GM19240 (cell line): ENCODE results near the gene SLC35D2.

ENCODE experiments used
- DNase-seq: peaks from one replicate; pipeline ENCODE4 v3.0.0; 2011; ENCODE audit warnings: low spot score; ENCODE audit not compliant: insufficient read length

Gene SLC35D2

DNA sequence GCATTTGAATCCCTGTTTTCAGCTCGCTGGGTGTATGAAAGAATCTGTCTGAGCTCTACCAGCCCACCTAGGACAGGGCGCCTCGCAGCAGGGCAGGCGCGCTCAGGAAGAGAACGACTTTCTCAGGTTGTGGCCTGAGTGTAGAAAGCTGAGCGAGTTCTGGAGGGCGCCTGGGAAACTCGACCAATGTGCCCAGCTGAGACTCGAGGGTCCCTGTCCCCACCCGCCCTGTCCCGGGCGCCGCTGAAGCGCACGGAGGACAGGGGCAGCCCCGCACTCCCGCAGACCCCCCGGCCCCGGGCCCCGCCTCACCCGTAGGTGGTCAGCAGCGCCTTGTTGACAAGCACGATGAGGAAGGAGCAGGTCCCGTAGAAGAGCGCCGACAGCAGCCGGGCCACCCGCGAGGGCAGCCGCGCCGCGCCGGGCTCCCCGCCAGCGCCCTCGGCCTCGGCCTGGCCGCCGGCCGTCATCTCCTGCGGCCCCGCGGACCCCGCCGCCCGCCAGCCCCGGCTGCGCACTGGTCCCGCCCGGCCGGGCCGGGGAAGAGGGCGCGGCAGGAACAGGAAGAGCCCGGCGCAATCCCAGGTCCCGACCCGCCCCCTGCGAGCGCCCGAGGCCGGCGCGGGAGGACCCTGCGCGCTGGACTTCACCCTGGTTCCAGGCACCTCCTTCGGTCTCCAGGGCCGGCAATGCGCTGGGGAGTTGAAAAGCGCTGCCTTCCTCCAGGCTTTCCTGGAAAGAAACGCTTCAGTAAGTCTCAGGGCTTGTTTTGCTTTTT, at the start of gene SLC35D2:
TSS of gene SLC35D2 (minus strand) at position 547 of the 778 bp plus-strand sequence. CDS start at position 470, 77 bp downstream.
- no peak for DNase-seq

DNA sequence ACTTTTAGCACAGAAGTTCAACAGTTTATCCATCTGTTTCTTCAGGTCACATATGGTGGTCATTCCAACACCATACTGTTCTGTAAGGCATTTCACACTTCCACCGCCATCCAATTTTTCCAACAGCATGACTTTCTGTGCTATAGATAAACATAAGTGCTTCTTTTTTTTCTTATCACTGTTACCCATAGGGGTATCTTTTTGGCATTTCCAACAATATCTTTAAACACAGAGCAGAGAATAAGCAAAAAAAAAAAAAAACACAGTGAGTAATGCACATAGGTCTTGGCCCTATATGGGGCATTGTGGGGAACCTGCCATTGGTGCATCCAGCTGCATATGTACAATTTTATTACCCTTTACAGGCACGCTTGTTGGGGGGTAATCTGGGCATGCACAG, 46.9 kb upstream of the SLC35D2 start:
- DNase-seq = no peak

DNA sequence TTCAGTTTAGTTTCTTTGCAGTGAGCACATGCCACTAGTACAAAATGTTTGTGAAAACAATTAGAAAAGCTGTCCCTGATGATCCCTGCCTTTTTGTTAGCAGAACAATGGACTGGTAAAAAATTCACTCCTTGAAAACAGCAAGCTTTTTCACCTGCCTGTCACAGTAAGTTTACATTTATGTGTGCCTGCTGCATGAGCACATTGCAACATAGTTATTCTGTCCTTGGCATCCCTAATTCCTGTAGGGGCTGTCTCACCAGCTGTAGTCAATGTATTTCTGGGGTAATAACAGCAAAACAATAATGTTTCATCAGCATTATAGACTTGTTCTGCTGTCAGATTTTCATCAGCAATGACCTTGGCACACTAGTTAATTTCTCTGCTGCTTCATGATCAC, 46.2 kb upstream of the SLC35D2 start:
- no peak for DNase-seq

DNA sequence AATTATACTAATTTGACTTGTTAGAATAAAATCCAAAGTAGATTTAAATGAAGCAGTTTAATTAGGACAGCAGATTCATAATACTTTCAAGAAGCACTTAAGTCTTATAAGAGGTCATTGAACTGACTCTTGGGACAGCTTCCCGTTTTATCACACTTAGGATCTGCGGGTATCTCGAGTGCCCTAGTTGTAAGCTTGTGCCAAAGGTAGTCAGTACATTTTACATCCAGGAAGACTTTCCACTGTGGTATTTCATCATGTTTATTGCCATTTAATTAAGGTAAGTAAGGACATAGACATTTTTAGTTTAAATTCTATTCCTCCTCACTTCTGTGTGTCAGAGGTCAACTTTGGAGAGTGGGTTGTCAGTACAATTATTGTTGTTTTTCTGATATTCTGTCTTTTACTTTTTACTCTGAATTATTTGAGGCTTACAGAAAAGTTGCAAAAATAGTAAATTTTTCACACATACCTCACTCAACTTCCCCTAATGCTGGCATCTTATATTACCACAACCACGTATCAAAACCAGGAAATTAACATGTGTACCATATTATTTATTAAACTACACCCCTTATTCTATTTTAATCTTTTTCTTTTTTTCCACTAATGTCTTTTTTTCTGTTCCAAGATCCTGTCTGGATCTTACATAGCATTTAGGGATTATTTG, 42.1 kb upstream of the SLC35D2 start:
- no peak for DNase-seq

DNA sequence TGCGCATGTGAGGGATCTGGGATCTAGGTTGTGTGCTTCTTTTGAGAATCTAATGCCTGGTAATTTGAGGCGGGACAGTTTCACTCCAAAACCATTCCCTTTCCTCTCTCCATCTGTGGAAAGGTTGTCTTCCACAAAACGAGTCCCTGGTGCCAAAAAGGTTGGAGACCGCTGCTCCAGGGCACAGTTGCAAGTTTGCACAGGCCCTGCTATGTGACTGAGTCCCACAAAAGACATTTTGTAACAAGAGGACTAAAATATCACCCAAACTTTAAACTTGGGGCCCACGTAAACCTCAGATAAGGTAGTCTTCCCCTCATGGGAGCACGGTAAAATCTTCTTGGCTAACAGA, 40.5 kb upstream of the SLC35D2 start:
- no peak for DNase-seq

DNA sequence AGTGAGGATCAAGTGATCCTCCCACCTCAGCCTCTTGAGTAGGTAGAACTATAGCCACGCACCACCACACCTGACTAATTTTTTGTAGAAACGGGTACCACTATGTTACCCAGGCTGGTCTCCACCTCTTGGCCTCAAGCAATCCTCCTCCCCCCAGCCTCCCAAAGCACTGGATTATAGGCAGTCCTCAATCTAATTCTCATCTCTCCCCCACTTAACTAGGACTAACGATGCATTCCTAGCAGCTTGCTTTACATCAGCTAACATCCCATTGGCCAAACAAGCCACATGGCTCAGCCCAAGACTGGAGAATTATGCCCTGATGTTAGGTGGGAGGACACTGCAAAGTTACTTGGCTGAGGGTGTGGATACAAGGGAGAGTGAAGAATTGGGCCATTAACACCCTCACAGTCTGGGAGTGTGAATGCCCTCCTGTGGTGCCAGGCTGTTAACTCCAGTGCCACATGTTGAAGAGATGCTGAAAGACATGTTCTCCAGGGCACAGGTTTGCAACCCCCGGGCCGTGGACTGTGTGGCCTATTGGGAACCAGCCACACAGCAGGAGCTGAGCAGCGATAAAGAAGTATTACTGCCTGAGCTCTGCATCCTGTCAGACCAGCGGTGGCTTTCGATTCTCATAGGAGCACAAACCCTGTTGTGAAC, 39.9 kb upstream of the SLC35D2 start:
- DNase-seq = no peak

DNA sequence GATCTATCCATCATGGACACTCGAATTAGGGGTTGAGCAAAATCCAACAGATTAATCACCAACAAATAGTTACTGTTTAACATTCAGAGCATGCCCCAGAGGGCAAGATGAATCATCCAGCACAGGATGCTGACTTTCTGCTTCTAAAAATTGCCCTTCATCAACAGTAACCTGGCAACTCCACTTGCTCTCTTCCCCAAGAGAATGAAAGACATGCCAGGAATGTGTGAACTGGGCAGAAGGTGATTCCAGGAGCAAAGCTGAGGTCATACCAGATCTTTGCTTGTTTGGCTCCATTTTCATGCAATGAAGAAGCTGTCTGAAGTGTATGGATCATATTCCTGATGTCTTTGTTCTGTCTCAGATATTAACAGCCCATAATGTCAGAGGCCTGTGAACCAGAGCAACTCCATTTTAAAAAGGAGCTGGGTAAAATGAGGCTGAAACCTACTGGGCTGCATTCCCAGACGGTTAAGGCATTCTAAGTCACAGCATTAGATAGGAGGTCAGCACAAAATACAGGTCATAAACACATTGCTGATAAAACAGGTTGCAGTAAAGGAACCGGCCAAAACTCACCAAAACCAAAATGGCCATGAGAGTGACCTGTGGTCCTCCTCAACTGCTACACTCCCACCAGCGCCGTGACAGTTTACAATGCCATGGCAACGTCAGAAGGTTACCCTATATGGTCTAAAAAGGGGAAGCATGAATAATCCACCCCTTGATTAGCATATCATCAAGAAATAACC, 37.1 kb upstream of the SLC35D2 start:
- no peak for DNase-seq

DNA sequence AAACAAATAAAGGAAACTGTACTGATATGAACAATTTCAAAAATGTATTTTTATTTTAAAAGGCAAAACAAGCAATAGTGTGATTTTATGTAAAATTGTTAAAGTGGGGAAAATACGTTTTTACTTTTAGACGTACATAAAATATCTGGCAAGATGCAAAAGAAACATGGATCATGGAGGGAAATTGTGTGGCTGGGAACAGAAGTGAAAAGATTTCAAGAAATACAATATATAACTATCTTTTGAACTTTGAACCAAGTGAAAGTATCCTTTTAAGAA, 36.1 kb upstream of the SLC35D2 start:
- DNase-seq = no peak

DNA sequence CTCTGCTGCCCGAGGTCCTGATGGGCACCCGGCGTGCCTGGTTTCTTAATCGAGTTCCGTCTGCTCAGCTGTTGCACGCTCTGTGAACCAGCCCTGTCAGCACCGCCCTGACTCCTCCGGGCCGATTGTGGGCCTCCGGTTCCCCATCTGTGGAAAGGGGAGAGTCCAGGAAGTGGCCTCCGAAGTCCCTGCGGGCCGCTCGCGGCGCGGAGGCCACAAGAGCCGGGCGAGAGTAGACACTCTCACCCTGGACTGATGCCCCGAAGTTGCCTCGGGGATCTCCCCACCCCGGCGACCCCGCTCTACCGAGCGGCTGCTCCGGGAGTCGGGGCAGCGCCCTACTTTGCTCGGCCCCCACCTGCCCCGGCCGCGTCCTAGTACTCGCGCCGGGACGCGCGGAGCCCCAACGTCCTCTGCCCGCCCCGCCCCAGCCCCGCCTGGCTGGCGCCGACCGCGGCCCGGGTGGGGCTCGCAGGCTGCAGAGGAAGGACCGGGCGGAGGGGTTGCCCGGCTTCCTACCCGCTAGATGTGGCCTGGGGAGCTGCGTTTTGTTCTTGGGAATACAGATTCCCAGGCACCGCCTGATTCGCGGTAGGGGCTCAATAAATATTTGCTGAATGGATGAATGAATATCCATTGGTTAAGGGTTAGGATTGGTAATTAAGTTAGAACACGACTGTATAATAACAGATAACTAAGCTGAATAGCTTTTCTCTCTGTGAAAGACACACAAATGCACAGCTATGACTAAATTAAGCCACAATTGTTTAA, 35.6 kb upstream of the SLC35D2 start:
- DNase-seq = peak; percentile 24

DNA sequence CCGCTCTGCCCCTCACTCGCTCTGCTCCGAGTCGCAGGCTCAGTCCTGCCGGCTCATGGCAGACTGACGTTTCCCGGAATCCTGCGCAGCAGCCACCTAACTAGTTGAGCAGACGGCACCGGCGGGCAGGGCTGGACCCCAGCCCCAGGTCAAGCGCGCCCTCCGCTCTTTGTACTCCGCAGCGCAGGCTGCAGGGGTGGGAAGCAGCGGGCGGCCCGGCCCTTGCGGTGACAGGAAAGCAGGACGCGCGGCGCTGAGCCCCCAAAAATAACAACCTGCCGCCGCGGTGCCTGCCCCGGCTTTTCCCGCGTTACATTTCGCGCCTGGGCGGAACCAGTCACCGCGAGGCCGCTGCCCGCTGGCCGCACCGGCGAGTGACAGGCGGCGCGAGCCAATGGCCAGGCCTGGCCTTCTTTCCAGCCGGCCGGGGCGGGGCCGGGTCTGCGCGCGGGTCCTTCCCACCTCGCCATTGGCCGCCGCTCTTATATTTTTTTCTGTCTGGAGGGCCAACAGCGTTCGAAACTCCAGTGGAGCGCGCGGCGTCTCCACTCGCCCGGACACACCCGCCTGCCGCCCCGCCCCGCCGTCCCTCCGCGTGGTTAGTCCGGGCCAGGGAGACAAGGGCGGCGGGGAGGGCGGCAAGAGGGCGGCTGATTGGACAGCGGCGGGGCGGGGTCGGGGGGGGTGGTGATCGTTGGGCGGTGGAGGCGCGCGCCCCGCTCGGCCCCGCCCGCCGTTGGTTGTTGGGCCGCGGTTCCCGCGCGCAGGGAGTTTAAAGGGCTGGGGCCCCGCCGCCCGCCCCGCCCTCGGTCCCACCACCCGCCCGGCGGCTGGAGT, 34.8 kb upstream of the SLC35D2 start, which contains the start of gene ZNF367:
TSS of gene ZNF367 (minus strand) at position 288 of the 837 bp plus-strand sequence. CDS start 338 bp downstream, outside the sequence.
- DNase-seq = peak; percentile 80

DNA sequence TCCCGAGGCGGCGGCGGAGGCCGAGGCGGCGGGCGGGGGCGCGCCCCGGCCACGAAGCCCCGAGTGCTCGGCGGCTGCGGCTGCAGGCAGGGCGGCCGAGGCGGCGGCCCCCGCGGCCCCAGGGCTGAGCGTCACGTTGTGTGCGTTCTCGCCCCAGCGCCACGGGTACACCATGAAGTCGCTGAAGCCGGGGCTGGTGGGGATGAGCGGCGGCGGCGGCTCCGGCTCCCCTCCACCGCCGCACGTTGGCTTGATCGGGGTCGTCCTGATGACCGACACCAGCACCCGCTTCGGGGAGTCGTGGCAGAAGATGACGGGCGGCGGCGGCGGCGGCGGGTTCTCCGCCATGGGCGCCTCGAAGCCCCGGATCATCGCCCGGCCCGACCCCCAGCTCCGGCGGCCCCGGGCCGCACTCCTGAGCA, 34.2 kb upstream of the SLC35D2 start:
- DNase-seq = no peak

DNA sequence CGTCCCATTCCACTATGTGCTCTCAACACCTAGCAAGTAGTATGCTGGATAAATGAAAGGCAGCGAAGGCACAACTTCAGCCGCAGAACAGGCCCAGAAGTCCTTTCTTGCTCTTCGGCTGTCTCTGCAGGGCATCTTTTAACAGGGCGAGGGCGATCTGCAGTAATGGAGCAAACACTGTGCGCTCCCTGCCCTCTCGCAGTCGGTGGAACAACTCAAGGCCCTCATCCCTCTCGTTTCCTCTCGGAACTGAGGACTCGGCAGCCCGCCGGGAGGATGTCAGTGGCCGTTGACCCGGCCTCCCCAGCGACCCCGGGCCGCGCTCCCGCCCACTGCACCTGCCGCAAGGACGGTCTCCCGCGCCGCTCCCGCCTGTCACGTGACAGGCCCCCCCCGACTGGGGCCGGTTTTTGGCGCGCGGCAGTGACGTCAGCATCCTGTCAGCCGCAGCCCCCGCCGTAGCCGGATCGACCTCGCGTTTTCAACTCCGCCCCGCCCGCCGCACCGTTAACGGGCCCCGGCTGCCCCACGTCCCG, 33.6 kb upstream of the SLC35D2 start:
- peak; percentile 63 for DNase-seq

DNA sequence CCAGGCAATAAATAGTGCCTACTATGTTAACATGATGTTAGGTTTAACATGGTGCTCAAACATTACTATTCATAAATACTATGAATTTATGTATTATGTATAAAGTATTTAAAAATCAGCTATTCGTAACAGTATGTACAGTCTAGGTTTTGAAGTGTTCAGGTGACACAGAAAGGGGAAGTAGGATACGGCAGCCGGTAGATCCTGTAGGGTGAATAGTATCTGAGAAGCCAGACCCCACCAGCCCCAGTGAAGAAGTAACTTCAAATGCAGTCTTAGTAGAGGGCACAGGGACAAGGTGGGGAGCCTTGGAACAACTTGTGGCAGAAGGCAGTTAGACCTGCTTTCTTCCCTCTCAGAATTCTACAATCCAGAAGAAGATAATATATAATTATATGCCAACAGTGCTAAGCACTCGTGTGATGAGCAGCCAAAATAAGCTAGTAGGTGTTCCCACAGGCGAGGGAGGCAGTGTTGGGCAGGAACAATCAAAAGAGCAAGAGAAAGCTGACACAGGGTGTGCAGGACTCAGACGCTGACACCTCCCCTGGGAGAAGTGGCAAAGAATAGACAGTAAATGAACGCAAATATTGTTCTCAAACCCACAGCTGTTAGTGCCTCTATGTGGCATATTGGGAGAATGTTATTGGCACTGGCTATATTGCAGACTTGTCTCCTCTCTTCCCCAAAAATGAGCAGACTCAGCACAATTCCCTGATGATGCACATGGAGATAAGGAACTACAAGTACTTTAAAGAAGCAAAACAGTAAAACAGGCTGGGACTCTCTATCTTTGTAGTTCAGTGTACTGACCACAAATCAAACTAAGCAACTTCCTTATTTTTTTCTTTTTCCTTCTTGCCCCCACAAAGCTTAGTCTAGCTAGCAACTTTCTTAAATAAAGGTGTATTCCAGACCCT, 30.1 kb upstream of the SLC35D2 start:
- DNase-seq = no peak

DNA sequence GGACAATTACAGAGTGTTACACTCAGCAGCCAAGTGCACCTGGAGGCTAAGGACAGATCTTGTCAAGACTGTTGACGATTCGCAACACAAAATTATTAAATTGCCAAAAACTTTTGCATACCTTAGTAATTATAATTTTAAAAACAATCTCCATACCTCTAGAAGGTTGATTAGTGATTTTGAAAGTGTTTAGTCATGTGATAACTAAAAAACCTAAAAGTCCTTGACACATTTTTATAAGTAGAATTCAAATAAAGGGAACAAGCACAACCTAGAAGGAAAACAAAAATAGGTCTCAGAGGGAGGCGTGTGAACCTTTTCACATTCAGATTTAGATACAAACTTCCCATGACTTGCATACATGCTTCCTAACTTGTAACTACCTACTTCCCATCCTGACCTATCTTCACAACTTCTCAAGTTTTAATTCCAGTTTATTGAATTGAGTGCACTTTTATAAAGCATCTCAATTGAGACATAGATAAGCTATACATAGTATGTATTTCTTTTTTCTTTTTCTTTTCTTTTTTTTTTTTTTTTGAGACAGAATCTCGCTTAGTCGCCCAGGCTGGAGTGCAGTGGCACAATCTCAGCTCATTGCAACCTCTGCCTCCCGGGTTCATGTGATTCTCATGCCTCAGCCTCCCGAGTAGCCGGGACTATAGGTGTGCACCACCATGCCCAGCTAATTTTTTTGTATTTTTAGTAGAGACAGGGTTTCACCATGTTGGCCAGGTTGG, 28.8 kb upstream of the SLC35D2 start:
- DNase-seq = no peak

DNA sequence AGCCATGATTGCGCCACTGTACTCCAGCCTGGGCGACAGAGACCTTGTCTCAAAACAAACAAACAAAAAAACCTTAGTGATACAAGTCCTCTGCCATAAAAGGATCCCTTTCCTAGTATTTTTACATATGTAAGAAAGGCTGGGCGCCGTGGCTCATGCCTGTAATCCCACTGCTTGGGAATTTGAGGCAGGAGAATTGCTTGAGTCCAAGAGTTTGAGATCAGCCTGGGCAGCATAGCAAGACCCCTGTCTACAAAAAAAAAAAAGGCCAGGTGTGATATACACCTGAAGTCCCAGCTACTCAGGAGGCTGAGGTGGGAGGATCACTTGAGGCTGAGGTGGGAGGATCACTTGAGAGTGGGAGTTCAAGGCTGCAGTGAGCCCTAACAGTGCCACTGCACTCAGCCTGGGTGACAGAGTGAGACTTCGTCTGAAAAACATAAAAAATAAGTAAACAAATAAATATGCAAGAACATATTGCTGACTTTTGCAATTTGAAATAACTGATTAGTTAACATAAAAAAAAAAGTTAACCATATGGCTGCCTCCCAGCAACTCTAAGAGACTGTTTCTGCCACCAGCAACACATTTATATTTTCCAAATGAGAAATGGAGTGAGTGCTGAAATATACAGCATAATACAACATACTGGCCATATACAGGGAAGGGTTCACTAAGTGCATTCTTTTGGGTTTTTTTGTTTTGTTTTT, 27.8 kb upstream of the SLC35D2 start:
- DNase-seq = no peak

DNA sequence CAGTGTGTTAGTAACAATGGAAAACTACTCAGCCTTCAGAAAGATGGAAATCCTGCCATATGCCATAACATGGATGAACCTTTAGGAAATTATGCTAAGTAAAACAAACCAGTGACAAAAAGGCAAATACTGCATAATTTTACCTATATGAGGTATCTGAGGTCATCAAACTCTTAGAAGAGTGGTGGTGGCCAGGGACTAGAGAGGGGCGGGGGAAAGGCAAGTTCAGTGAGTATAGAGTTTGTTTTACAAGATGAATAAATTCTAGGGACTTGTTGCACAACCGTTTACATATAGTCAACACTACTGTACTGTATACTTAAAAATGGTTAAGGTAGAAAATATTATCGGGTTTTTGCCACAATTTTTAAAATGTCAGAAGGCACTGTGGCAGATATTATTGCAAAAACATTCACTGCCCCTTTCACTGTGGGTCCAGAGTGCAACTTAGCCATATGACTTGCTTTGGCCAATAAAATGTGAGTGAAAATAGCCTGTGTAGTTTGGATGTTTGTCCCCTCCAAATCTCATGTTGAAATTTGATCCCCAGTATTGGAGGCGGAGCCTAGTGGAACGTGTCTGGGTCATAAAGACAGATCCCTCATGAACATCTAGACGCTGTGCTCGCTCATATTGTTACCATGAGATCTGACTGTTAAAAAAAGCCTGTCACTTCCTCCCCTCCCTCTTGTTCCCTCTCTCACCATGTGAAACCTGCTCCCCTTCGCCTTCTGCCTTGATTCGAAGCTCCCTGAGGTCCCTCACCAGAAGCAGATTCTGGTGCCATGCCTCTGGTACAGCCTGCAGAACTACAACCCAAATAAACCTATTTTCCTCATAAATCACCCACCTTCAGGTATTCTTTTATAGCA, 25.1 kb upstream of the SLC35D2 start:
- no peak for DNase-seq
